HG03108 (cell line): ENCODE data around the gene MGST2.

Source experiments
- ATAC-seq: cut with Tn5 transposase; IDR thresholded peaks from one replicate; pipeline ENCODE4 v1.9.1; 2021; ENCODE audit warnings: moderate library complexity; ENCODE audit not compliant: unreplicated experiment

Gene MGST2

DNA sequence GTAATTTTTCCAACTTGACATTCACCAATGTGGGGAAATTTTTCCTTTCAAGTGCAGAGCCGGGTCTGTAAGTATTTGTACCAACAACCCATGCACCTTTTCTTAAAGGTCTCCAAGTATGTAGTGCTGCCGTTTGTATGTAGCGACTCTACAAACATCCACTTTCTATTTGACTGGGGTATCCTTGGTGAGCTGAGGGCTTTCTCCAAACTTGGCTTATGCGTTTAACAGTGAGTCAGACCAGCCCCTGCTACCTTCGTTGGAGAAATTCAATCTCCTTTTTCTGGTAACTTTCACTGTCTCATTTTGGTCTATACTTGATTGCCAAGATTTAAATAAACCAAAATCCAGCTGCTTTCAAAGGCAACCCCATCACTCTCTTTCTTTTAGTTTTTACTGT lies 34.9 kb downstream of the MGST2 start:
- no peak for ATAC-seq

DNA sequence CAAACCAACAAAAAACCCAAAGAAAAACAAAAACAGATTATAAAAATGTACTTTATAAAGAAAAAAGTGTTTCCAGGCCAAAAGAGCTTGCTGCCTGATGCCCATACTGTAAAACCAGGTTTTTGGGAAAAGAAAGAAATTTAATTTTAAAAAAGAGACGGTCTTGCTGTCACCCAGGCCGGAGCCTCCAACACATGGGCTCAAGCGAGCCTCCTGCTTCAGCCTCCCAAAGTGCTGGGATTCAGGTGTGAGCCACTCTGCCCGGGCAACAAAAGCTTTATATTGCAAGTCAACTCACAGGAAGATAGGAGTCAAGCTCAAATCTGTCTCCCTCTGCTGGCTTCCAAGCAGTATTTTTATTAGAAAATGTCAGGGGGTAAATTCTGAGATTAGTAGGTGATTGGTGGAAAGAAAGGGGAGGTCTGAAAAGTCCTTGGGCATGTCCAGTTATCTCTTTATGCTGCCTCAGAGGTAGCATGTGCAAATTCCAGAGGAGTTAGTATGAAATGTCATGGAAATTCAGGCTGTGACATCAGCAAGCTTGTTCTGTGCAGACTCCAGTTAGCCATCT lies 39.4 kb downstream of the MGST2 start:
- no peak for ATAC-seq

DNA sequence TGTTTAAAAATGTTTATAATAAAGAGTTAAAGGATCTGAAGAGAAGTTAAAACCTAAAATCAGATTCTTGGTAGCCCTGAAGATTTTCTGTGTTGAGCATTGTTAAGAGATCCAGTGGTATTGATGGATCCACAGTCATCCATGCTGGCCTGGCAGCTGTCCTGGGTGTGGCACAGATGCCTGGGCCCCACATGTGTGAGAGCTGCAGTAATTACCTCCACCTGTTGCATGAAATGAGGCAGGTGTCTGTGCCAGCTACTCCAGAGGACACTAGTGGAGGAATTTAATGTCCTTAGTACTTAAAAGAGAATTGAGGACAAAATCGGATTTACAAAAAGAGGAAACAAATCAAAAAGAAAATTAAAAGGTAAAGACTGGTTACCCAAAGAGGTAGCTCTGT lies 44.0 kb downstream of the MGST2 start:
- ATAC-seq = no peak

GRCh38 chr4:139710073-139710472 lies 44.5 kb downstream of the MGST2 start:
- no peak for ATAC-seq

GRCh38 chr4:139711461-139711860 lies 45.8 kb downstream of the MGST2 start:
- ATAC-seq = no peak

DNA sequence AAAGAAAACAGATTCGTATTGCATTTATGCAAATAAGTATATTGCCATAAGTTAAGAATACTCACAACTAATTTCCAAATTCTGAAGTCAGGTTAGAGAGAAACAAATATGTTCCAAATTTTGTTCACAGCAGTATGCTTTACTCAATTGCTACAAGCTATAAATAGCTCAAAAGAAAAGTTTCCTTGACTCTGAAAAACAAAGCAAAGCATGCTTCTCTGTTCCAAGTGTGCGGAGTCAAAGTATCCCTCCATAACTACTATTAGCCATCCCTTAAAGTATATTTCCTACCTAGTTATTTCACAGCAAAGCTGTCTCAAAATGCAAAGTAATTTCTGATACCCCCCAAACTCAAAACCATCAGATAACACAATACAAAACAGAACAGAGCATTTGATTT lies 47.3 kb downstream of the MGST2 start:
- ATAC-seq = no peak

- ATAC-seq = no peak
Observed at GRCh38 chr4:139715746-139716391, 50.2 kb downstream of the MGST2 start.

- ATAC-seq = no peak
Observed at GRCh38 chr4:139718358-139718757, 52.7 kb downstream of the MGST2 start.

GRCh38 chr4:139718833-139719232 lies 53.2 kb downstream of the MGST2 start:
- ATAC-seq = no peak

DNA sequence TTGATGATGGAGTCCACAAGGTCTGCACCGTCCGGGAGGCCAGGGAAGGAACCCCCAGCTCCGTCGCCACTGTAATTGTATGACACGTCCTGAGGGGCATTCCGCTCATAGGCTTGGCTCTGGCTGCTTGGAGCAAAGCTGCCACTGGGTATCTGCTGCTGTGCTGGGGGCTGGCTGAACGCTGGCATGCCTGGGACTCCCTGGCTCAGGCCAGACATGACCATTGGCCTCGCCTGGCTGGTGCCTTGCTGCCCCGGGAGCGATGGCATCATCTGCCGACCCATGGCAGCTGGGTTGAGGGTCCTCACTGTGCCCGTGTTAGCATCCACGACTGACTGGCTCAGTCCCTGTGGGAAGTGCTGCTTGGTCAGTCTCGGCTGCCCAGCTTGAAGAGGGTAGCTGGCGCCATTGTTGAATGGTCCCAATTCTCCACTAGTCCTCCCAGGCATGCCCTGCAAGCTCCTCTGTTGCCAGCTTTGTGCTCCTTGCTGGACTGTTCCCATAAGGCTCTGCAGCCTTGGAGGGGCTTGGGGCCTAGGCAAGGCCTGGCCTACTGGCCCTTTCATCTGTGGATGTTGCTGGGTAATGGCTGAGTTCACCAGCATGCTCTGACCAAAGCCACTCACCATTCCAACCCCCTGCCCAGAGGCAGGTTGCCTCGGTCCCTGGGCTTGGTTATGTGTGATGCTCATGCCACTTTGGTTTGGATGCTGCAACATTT lies 53.9 kb downstream of the MGST2 start:
- no peak for ATAC-seq

GRCh38 chr4:139720806-139721205 lies 55.2 kb downstream of the MGST2 start:
- no peak for ATAC-seq

DNA sequence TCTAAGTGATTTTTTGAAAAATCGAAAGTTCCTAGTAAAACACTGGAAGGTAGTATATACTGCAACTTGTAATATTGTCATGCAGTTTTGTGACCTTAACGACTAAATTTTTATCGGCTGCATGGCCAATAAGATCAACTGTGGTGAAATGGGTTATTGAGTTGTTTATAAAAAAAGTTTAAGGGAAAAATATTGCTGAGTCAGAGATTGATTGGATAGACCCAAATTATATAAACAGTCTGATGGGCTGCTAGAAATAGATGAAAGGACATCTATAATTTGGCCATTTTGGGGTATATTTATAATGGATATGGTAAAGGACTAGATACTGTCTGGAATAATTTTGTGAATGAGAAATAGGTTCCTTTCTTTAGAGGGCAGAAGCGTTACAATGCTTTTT lies 56.2 kb downstream of the MGST2 start:
- no peak for ATAC-seq

DNA sequence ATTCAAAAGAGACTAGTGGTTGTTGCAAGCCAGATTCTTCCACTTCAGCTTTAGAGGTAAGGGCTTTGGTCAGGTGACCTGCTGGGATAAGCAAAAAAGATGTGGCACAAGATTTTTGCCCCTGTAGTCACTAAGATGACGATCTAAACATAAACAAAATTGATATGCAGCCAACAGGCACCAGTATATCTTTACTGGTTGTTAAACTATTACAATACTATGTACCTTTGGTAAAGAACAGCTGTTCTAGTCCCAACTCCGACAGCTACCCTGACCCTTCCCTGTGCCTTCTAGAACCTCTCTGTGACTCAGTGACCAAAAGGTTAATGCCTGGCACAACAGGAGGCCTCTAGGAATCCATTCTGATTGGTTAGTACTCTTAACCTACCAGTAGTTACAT lies 59.6 kb downstream of the MGST2 start:
- ATAC-seq = no peak

DNA sequence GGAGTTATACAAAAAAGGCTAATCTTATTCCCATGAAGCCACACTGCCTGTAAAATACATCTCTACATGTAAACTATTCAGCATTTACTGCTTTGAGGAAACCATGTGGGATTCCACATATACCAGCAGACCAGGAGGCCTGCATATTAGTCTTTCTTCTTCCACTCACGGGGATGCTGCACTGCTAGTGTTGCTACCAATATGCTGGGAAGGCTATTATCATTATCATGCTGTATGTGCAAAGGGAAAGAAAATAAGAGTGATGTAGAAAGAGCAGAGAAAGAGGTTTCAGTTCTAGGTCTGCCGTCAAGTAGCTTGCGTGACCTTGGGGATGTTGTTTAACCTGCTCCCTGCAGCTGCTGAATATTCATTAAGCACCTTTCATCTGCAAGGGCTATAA lies 61.0 kb downstream of the MGST2 start:
- no peak for ATAC-seq

DNA sequence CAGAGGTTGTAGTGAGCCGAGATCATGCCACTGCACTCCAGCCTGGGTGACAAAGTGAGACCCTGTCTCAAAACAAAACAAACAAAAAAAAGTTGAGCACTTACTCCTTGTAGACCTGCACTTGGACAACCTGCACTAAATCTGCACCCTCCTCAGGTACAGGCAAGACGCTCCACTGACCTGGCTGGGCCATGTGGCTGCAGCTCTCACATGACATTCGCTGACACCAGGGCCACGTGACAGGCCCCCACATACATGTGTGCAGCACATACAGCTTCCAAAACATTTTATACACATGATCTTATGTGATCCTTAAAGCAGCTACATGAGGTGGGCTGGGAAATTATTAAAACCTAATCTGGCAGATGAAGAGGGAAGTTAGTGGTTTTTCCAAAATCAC lies 62.5 kb downstream of the MGST2 start:
- no peak for ATAC-seq

DNA sequence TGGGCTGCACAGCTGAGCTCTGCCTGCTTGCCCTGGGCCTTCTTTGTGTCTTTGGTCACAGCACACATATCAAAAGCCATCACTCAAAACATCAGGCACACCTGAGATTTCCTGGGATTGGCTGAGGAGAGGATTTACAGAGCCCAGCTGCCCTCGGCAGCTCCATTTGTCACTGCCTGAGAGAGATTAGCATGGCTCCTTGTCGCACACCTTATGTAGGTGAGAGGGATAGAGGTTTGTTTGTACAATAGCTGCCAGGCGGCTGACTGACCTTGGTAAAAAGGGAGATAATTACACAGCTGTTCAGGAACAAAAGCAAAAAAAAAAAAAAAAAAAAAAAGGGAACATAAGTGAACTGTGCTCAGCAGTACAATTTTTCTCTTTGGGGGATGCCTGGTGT lies 63.2 kb downstream of the MGST2 start:
- no peak for ATAC-seq

- ATAC-seq = no peak
Observed at GRCh38 chr4:139732991-139733570, 67.5 kb downstream of the MGST2 start.

DNA sequence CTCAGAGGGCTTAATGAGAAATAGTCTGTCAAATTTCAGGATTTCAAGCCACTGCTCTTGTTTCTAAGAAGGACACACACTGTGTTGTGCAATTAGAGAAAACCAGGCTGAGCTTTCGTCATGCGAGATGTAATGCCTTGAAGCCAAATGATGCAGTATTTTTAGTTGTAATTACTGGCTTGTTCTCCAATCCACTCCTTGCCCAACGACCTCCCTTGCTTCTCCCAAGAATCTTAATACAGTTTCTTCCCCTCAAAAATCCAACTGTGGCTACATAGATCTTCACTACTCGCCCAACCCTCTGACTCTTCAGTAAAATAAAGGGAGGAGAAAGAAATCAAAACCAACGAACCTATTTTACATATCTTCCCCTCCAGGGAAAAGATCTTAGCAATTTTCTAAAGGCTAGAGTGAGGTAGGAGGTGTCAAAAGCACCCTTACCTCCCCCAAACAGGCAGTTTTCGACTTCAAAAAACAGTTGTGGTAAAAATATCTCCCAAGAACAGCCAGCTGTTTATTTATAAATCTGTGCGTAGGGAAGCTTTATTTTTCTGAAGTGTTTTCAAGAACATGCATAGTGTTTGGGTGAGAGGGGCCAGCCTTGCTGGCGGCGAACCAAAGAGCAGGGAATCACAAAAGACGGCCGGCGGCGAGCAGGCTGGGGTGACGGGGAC lies 68.7 kb downstream of the MGST2 start:
- ATAC-seq = no peak

GRCh38 chr4:139734875-139735380 lies 69.3 kb downstream of the MGST2 start:
- no peak for ATAC-seq

GRCh38 chr4:139735381-139736273 lies 70.0 kb downstream of the MGST2 start:
- ATAC-seq = no peak
